Panc1 (cell line): Measurements from ENCODE around the gene IFNK. TPM values are rescaled to one million over a fixed set of nuclear protein-coding genes. Genes with fewer than 3 reads are reported as not detected.

ENCODE experiments used
- ATAC-seq: fragments of 200-7000 bp; cut with Tn5 transposase; 2 replicates; pipeline ENCODE4 v1.9.1; 2020; ENCODE audit warnings: mild to moderate bottlenecking, moderate library complexity
- BruUV-seq: library from RNA; stranded (reverse); fragments of 400-500 nt; replicated peaks from 2 replicates; lab custom pipeline; 2021; lab: Mats Ljungman, UMichigan
- CTCF ChIA-PET: fragments of 300-600 bp; sonication (Branson Sonifier 250); formaldehyde crosslinking; loops from one replicate; lab custom pipeline; 2022; ENCODE audit warnings: antibody characterized with exemption; lab: Charles Lee
- POLR2A ChIA-PET: fragments of 300-600 bp; sonication (Branson Sonifier 250); formaldehyde crosslinking; loops from one replicate; lab custom pipeline; 2022; ENCODE audit warnings: antibody characterized with exemption; lab: Charles Lee
- DNase-seq: peaks from one replicate; pipeline ENCODE4 v3.0.0-alpha.2; 2010; ENCODE audit warnings: low read depth, low spot score
- H3K27ac ChIP-seq: 2 replicates; pipeline ENCODE4 v1.5.1; 2011; ENCODE audit warnings: mild to moderate bottlenecking, low read length, inconsistent platforms
- H3K27me3 ChIP-seq: fragments of 200-500 bp; sonication (Bioruptor generic); 2 replicates; pipeline ENCODE4 v1.6.0; 2014; ENCODE audit warnings: low read length, inconsistent platforms; ENCODE audit not compliant: control insufficient read depth, insufficient read depth
- H3K36me3 ChIP-seq: fragments of 200-500 bp; sonication (Bioruptor generic); 2 replicates; pipeline ENCODE4 v1.5.1; 2014; ENCODE audit warnings: inconsistent platforms, mild to moderate bottlenecking, low read length, moderate library complexity; ENCODE audit not compliant: control insufficient read depth, insufficient read depth
- H3K4me1 ChIP-seq: 2 replicates; pipeline ENCODE4 v1.5.1; 2011; ENCODE audit warnings: inconsistent platforms, mild to moderate bottlenecking, low read length, moderate library complexity; ENCODE audit not compliant: control insufficient read depth, insufficient read depth
- H3K4me3 ChIP-seq, 2 experiments: 2 replicates each; pipeline ENCODE4 v1.5.1; 2011 to 2012; ENCODE audit warnings: low read depth in 2 of 2, low read length in 2 of 2, mild to moderate bottlenecking in 2 of 2, inconsistent platforms in 1 of 2, moderate library complexity in 1 of 2
- H3K9me3 ChIP-seq: fragments of 200-500 bp; sonication (Bioruptor generic); 2 replicates; pipeline ENCODE4 v1.5.1; 2014; ENCODE audit warnings: low read depth, mild to moderate bottlenecking, inconsistent platforms, low read length, moderate library complexity; ENCODE audit not compliant: control insufficient read depth, insufficient read depth
- POLR2AphosphoS5 ChIP-seq: IDR thresholded peaks from 2 replicates; pipeline ENCODE4 v1.6.1; 2012; ENCODE audit warnings: mild to moderate bottlenecking, low read depth, low read length, moderate library complexity
- SIN3A ChIP-seq: IDR thresholded peaks from 2 replicates; pipeline ENCODE4 v1.6.1; 2012; ENCODE audit warnings: low read depth, mild to moderate bottlenecking, low read length, moderate library complexity, borderline replicate concordance; ENCODE audit not compliant: insufficient read depth
- TCF7L2 ChIP-seq: IDR thresholded peaks from 2 replicates; pipeline ENCODE4 v1.6.1; 2011; ENCODE audit warnings: mild to moderate bottlenecking, low read depth, low read length, inconsistent platforms
- in situ Hi-C: cut with HindIII; loops from 2 replicates; pipeline ENCODE4 v1.10.0; 2016; ENCODE audit warnings: low sequenced_read_pairs, low pct_unique_long_range_greater_than_20kb
- intact Hi-C: fragments of 100-400 bp; cut with micrococcal nuclease; formaldehyde crosslinking; loops from one replicate; pipeline ENCODE4 v1.10.0; 2022; ENCODE audit not compliant: unreplicated experiment
- total RNA-seq: library from RNA; stranded (reverse); gene quantifications from one replicate; pipeline ENCODE4 v1.2.1, GENCODE V29; 2021; ENCODE audit not compliant: unreplicated experiment
- TF ChIP-seq, protein P1 (sequence below): fragments of 450-650 bp; IDR thresholded peaks from 2 replicates; pipeline ENCODE4 v1.5.1; 2017; ENCODE audit warnings: mild to moderate bottlenecking
- TF ChIP-seq, protein P2 (sequence below), 2 experiments: IDR thresholded peaks; 2 replicates each; pipeline ENCODE4 v1.6.1; 2011 to 2012; ENCODE audit warnings: low read depth in 2 of 2, control low read depth in 1 of 2, low read length in 1 of 2, mild to moderate bottlenecking in 1 of 2, moderate library complexity in 1 of 2; ENCODE audit not compliant: insufficient read depth in 1 of 2

IFNK gene
- total RNA-seq, 1 experiment from 2014 or later = not detected

DNA sequence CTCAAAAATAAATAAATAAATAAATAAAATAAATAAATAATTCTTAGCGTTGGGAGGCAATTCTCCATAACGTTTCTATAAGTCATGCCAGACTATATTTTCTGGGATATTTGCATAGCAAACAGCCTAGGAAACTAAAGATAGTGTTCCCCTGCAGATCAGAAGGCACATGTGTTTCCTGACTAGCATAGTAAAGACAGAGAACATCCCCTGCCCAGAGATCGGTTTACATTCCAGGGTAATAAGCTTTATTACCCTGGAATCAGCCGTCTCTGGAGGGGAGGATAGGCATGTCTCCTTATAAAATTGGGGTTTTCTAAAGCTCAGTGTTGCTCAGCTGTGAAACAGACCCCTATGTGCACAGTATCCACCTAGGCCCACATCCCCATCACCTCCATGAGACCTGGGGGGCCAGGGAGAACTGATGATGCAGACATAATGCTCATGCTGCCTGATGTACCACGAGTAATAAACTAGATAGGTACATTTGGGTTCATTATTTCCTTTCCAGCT lies 36.9 kb upstream of the IFNK start:
- CTCF ChIA-PET = no interaction called here
- no TSS peak for BruUV-seq
- Histone ChIP-seq H3K27me3 (no peaks in the 10 kb centered on the region), H3K27ac (no peak overlapping the region), H3K36me3 (no peaks in the 10 kb centered on the region), H3K9me3 (no peaks in the 10 kb centered on the region), H3K4me3 (no peak overlapping the region), H3K4me1 (no peaks in the 10 kb centered on the region)
- intact Hi-C loops = no loop called here
- ATAC-seq = no peak
- POLR2A ChIA-PET = no interaction called here
- TF ChIP-seq TCF7L2 (no peak), POLR2AphosphoS5 (no peak), SIN3A (no peak)
- TF ChIP-seq, protein P1, sequence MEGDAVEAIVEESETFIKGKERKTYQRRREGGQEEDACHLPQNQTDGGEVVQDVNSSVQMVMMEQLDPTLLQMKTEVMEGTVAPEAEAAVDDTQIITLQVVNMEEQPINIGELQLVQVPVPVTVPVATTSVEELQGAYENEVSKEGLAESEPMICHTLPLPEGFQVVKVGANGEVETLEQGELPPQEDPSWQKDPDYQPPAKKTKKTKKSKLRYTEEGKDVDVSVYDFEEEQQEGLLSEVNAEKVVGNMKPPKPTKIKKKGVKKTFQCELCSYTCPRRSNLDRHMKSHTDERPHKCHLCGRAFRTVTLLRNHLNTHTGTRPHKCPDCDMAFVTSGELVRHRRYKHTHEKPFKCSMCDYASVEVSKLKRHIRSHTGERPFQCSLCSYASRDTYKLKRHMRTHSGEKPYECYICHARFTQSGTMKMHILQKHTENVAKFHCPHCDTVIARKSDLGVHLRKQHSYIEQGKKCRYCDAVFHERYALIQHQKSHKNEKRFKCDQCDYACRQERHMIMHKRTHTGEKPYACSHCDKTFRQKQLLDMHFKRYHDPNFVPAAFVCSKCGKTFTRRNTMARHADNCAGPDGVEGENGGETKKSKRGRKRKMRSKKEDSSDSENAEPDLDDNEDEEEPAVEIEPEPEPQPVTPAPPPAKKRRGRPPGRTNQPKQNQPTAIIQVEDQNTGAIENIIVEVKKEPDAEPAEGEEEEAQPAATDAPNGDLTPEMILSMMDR = no peak
- TF ChIP-seq, protein P2, sequence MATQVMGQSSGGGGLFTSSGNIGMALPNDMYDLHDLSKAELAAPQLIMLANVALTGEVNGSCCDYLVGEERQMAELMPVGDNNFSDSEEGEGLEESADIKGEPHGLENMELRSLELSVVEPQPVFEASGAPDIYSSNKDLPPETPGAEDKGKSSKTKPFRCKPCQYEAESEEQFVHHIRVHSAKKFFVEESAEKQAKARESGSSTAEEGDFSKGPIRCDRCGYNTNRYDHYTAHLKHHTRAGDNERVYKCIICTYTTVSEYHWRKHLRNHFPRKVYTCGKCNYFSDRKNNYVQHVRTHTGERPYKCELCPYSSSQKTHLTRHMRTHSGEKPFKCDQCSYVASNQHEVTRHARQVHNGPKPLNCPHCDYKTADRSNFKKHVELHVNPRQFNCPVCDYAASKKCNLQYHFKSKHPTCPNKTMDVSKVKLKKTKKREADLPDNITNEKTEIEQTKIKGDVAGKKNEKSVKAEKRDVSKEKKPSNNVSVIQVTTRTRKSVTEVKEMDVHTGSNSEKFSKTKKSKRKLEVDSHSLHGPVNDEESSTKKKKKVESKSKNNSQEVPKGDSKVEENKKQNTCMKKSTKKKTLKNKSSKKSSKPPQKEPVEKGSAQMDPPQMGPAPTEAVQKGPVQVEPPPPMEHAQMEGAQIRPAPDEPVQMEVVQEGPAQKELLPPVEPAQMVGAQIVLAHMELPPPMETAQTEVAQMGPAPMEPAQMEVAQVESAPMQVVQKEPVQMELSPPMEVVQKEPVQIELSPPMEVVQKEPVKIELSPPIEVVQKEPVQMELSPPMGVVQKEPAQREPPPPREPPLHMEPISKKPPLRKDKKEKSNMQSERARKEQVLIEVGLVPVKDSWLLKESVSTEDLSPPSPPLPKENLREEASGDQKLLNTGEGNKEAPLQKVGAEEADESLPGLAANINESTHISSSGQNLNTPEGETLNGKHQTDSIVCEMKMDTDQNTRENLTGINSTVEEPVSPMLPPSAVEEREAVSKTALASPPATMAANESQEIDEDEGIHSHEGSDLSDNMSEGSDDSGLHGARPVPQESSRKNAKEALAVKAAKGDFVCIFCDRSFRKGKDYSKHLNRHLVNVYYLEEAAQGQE (IDR thresholded peaks at IDR 0.05; ENCODE audit: insufficient read depth in 1 of 2, low read depth in 2 of 2, low read length in 1 of 2) = no peak
- in situ Hi-C loops = no loop called here
- DNase-seq = no peak

DNA sequence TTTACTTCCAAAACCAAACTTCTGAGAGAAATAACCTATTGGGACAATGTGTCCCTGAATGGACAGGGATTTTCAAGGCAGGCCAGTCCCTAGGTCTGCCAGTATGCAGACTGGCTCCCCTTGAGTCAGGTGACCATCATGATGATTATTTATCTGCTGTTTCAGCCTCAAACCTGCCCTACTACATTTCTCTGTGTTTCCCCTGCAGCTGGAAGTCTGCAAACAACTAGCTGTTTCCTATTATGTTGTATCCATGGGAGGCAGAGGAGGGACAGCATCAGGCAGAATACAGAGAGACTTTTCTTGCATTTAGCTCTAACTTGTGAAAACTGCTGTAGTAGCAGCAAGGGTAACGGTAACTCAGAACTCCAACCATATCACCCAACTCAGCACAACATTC lies 36.2 kb upstream of the IFNK start:
- intact Hi-C loops = no loop called here
- Histone ChIP-seq H3K4me3 (no peak overlapping the region), H3K36me3 (no peaks in the 10 kb centered on the region), H3K27ac (no peak overlapping the region), H3K27me3 (no peaks in the 10 kb centered on the region), H3K9me3 (no peaks in the 10 kb centered on the region), H3K4me1 (no peaks in the 10 kb centered on the region)
- in situ Hi-C loops = no loop called here
- ChIA-PET CTCF (no interaction called here), POLR2A (no interaction called here)
- DNase-seq = no peak
- no peak for ATAC-seq
- no TSS peak for BruUV-seq
- no peak for TF ChIP-seq POLR2AphosphoS5
- no peak for TF ChIP-seq SIN3A
- TF ChIP-seq, protein P1 = no peak
- TF ChIP-seq, protein P2 (IDR thresholded peaks at IDR 0.05; ENCODE audit: insufficient read depth in 1 of 2, low read depth in 2 of 2, low read length in 1 of 2) = no peak
- TF ChIP-seq TCF7L2 = no peak
